GM23338 (cell line): ENCODE data around the gene TRMT61A. TPM values are rescaled to one million over a fixed set of nuclear protein-coding genes. Genes with fewer than 3 reads are reported as not detected.
A peak's percentile ranks its signal among the peaks of the same experiment; 100 is the strongest.

Experiments used
- ATAC-seq: fragments of 200-7000 bp; cut with Tn5 transposase; 3 replicates; pipeline ENCODE4 v1.9.1; 2020
- DNase-seq: peaks from one replicate; pipeline ENCODE4 v3.0.0-alpha.2; 2015; ENCODE audit warnings: low spot score
- H2AFZ ChIP-seq: fragments of 200-600 bp; sonication (generic); 2 replicates; pipeline ENCODE4 v1.8.0; 2016; ENCODE audit warnings: antibody characterized with exemption, mild to moderate bottlenecking, moderate library complexity
- H3F3A ChIP-seq: fragments of 200-600 bp; sonication (generic); replicated peaks from 2 replicates; pipeline ENCODE4 v1.8.0; 2017; ENCODE audit warnings: antibody characterized with exemption, mixed run types, low read depth
- H3K27ac ChIP-seq: fragments of 200-600 bp; sonication (generic); 2 replicates; pipeline ENCODE4 v1.6.1; 2016; ENCODE audit warnings: low read depth
- H3K27me3 ChIP-seq: fragments of 200-600 bp; sonication (generic); 2 replicates; pipeline ENCODE4 v1.8.0; 2016; ENCODE audit warnings: mild to moderate bottlenecking, mixed run types, moderate library complexity; ENCODE audit not compliant: insufficient read depth
- H3K36me3 ChIP-seq: fragments of 200-600 bp; sonication (generic); 2 replicates; pipeline ENCODE4 v1.8.0; 2016; ENCODE audit warnings: mild to moderate bottlenecking; ENCODE audit not compliant: insufficient read depth
- H3K4me1 ChIP-seq: fragments of 200-600 bp; sonication (generic); 2 replicates; pipeline ENCODE4 v1.8.0; 2016; ENCODE audit warnings: mild to moderate bottlenecking, moderate library complexity; ENCODE audit not compliant: insufficient read depth
- H3K4me2 ChIP-seq: fragments of 200-600 bp; sonication (generic); 2 replicates; pipeline ENCODE4 v1.7.1; 2017; ENCODE audit warnings: mixed run types
- H3K4me3 ChIP-seq: fragments of 200-600 bp; sonication (generic); 2 replicates; pipeline ENCODE4 v1.6.1; 2016; ENCODE audit warnings: mixed run types
- H3K79me2 ChIP-seq: fragments of 200-600 bp; sonication (generic); replicated peaks from 2 replicates; pipeline ENCODE4 v1.8.0; 2017; ENCODE audit warnings: mild to moderate bottlenecking; ENCODE audit not compliant: insufficient read depth
- H3K9me2 ChIP-seq: fragments of 200-600 bp; sonication (generic); 2 replicates; pipeline ENCODE4 v1.8.0; 2017; ENCODE audit not compliant: insufficient read depth
- H4K20me1 ChIP-seq: fragments of 200-600 bp; sonication (generic); replicated peaks from 2 replicates; pipeline ENCODE4 v1.8.0; 2017; ENCODE audit warnings: mild to moderate bottlenecking; ENCODE audit not compliant: insufficient read depth
- H3K27ac Mint-ChIP-seq: 2 replicates; pipeline ENCODE4 v1.8.0; 2020; ENCODE audit warnings: inconsistent platforms, mild to moderate bottlenecking, moderate library complexity, mixed read lengths
- H3K27me3 Mint-ChIP-seq: 3 replicates; pipeline ENCODE4 v1.8.0; 2022; ENCODE audit warnings: low read depth, mild to moderate bottlenecking, moderate library complexity, mixed read lengths, inconsistent platforms; ENCODE audit not compliant: insufficient read depth, poor library complexity
- H3K36me3 Mint-ChIP-seq: 3 replicates; pipeline ENCODE4 v1.8.0; 2021; ENCODE audit warnings: low read depth, mild to moderate bottlenecking, inconsistent platforms, moderate library complexity, mixed read lengths
- H3K4me1 Mint-ChIP-seq: 3 replicates; pipeline ENCODE4 v1.8.0; 2020; ENCODE audit warnings: mild to moderate bottlenecking, inconsistent platforms, mixed read lengths
- H3K4me3 Mint-ChIP-seq: 3 replicates; pipeline ENCODE4 v1.8.0; 2021; ENCODE audit warnings: moderate library complexity, mild to moderate bottlenecking, inconsistent platforms, mixed read lengths
- H3K9me3 Mint-ChIP-seq: 3 replicates; pipeline ENCODE4 v1.8.0; 2020; ENCODE audit warnings: moderate library complexity, mild to moderate bottlenecking, inconsistent platforms, mixed read lengths
- ETS1 ChIP-seq: IDR thresholded peaks from 2 replicates; pipeline ENCODE4 v1.6.1; 2016; ENCODE audit warnings: antibody characterized with exemption
- ZNF114 ChIP-seq: fragments of 250-450 bp; sonication (Bioruptor Pico); IDR thresholded peaks from 2 replicates; pipeline ENCODE4 v1.5.0; 2020; ENCODE audit warnings: mild to moderate bottlenecking, moderate library complexity
- ZNF462 ChIP-seq: fragments of 250-450 bp; sonication (Bioruptor Pico); IDR thresholded peaks from 2 replicates; pipeline ENCODE4 v1.5.0; 2020; ENCODE audit warnings: mild to moderate bottlenecking, moderate library complexity
- polyA plus RNA-seq: library from polyadenylated mRNA; unstranded; fragments of >200 nt; fragmentation: Nextera tagmentation; extraction: Ambion mirVana; gene quantifications from 2 replicates; pipeline ENCODE4 v1.2.1, GENCODE V29; 2016
- total RNA-seq: library from RNA; depleted of rRNA; stranded (reverse); fragments of >200 nt; shearing (Covaris generic); gene quantifications from 2 replicates; pipeline ENCODE4 v1.2.3, GENCODE V29; 2014

The TRMT61A gene
- total and polyA plus RNA-seq, 2 experiments from 2014 or later: 13.4 to 28.2 TPM

- Histone ChIP-seq H3K79me2 (peaks cover 82% of the 10 kb centered on the region), H3K27me3 (no peaks in the 10 kb centered on the region), H3K4me2 (peak overlapping the region; percentile 99), H2AFZ (no peak overlapping the region), H3K27ac (peak overlapping the region; percentile 4), H3K36me3 (peaks cover 15% of the 10 kb centered on the region; the same call in 1 of the 2 replicates), H3K9me2 (no peaks in the 10 kb centered on the region), H3F3A (peaks cover 38% of the 10 kb centered on the region), H4K20me1 (peaks cover 38% of the 10 kb centered on the region), H3K4me1 (peaks cover 16% of the 10 kb centered on the region), H3K4me3 (peak overlapping the region; percentile 100)
- Mint-ChIP-seq H3K27me3 (peaks cover 9% of the 10 kb centered on the region), H3K36me3 (peaks cover 40% of the 10 kb centered on the region), H3K4me3 (peak overlapping the region; percentile 90), H3K9me3 (no peaks in the 10 kb centered on the region), H3K27ac (no peak overlapping the region), H3K4me1 (peaks cover 27% of the 10 kb centered on the region)
- DNase-seq: no peak
- TF ChIP-seq ZNF462 (CRISPR knock-in tag) (no peak), ZNF114 (CRISPR knock-in tag) (no peak), ETS1 (no peak)
- no peak for ATAC-seq
Measured at GRCh38 chr14:103560691-103561090, 31.7 kb downstream of the TRMT61A start.
